ENCODE results near the gene ADPRS. TPM values are rescaled to one million over a fixed set of nuclear protein-coding genes. Genes with fewer than 3 reads are reported as not detected.

ADPRS gene
- total RNA-seq, 2 donors from 2014 or later = 43.5 to 47.9 TPM

GRCh38 chr1:36125129-36125991, 36.7 kb downstream of the ADPRS start, which contains the start of gene COL8A2:
TSS of gene COL8A2 (minus strand) at chr1:36125222. CDS start at chr1:36100242, 24,980 bp downstream.
- peaks cover 23 to 25% of the 10 kb centered on the region in 2 donors for H3K4me1 Mint-ChIP-seq (ENCODE audit: low read depth in 2 of 2)
- peak within 1 kb of the TSS in 1 of 2 donors; percentile 74 for H3K27ac Mint-ChIP-seq
- H3K9me3 Mint-ChIP-seq = no peaks in the 10 kb centered on the region
- peaks cover 23 to 36% of the 10 kb centered on the region in 2 donors for H3K27me3 Mint-ChIP-seq
- peak within 1 kb of the TSS; percentile 63 for H3K4me3 Mint-ChIP-seq
- no peaks in the 10 kb centered on the region for H3K36me3 Mint-ChIP-seq
- DNase-seq (ENCODE audit: low spot score) (no peak), ATAC-seq (peak; percentile 13 to 65)

- peaks cover 23 to 25% of the 10 kb centered on the region in 2 donors for H3K4me1 Mint-ChIP-seq (ENCODE audit: low read depth in 2 of 2)
- no peaks in the 10 kb centered on the region for H3K36me3 Mint-ChIP-seq
- no peak for DNase-seq (ENCODE audit: low spot score)
- H3K27me3 Mint-ChIP-seq = peaks cover 23 to 36% of the 10 kb centered on the region in 2 donors
- H3K9me3 Mint-ChIP-seq = no peaks in the 10 kb centered on the region
- no peak for ATAC-seq
- peak overlapping the region in 1 of 2 donors; percentile 74 for H3K27ac Mint-ChIP-seq
- H3K4me3 Mint-ChIP-seq = peak overlapping the region; percentile 52
Measured at GRCh38 chr1:36126005-36126716, 37.5 kb downstream of the ADPRS start.

GRCh38 chr1:36126797-36127500, 38.3 kb downstream of the ADPRS start:
- H3K9me3 Mint-ChIP-seq = no peaks in the 10 kb centered on the region
- H3K4me3 Mint-ChIP-seq = no peak overlapping the region
- no peak overlapping the region for H3K27ac Mint-ChIP-seq
- H3K27me3 Mint-ChIP-seq = peaks cover 23 to 36% of the 10 kb centered on the region in 2 donors
- no peak for DNase-seq (ENCODE audit: low spot score)
- H3K4me1 Mint-ChIP-seq (ENCODE audit: low read depth in 2 of 2) = peaks cover 23 to 25% of the 10 kb centered on the region in 2 donors
- H3K36me3 Mint-ChIP-seq = no peaks in the 10 kb centered on the region
- ATAC-seq = no peak

GRCh38 chr1:36128126-36128904, 39.6 kb downstream of the ADPRS start:
- DNase-seq (ENCODE audit: low spot score) = no peak
- Mint-ChIP-seq H3K27ac (no peak overlapping the region), H3K9me3 (no peaks in the 10 kb centered on the region), H3K4me3 (no peak overlapping the region), H3K4me1 (ENCODE audit: low read depth in 2 of 2) (peaks cover 18 to 24% of the 10 kb centered on the region in 2 donors), H3K36me3 (no peaks in the 10 kb centered on the region), H3K27me3 (peaks cover 15 to 24% of the 10 kb centered on the region in 2 donors)
- no peak for ATAC-seq

GRCh38 chr1:36128905-36129206, 40.2 kb downstream of the ADPRS start:
- no peaks in the 10 kb centered on the region for H3K36me3 Mint-ChIP-seq

GRCh38 chr1:36132029-36132428, 43.3 kb downstream of the ADPRS start:
- Mint-ChIP-seq H3K4me3 (no peak overlapping the region), H3K27me3 (no peaks in the 10 kb centered on the region), H3K27ac (no peak overlapping the region), H3K36me3 (no peaks in the 10 kb centered on the region), H3K9me3 (no peaks in the 10 kb centered on the region), H3K4me1 (ENCODE audit: low read depth in 2 of 2) (peaks cover 0 to under 1% of the 10 kb centered on the region in 2 donors)
- DNase-seq (ENCODE audit: low spot score) (no peak), ATAC-seq (no peak)

More at GRCh38 chr1:36128905-36129206, 40.2 kb downstream of the ADPRS start:
- no peak for ATAC-seq
- no peaks in the 10 kb centered on the region for H3K9me3 Mint-ChIP-seq
- no peak overlapping the region for H3K27ac Mint-ChIP-seq
- DNase-seq (ENCODE audit: low spot score) = no peak
- H3K4me1 Mint-ChIP-seq (ENCODE audit: low read depth in 2 of 2) = peaks cover 14 to 21% of the 10 kb centered on the region in 2 donors
- H3K4me3 Mint-ChIP-seq = no peak overlapping the region
- peaks cover 12 to 19% of the 10 kb centered on the region in 2 donors for H3K27me3 Mint-ChIP-seq

- no peak overlapping the region for H3K27ac Mint-ChIP-seq
Measured at GRCh38 chr1:36133484-36133883, 44.8 kb downstream of the ADPRS start.

GRCh38 chr1:36134031-36134430, 45.3 kb downstream of the ADPRS start:
- H3K27ac Mint-ChIP-seq = no peak overlapping the region
- no peaks in the 10 kb centered on the region for H3K4me1 Mint-ChIP-seq (ENCODE audit: low read depth in 2 of 2)
- no peak for ATAC-seq

More at GRCh38 chr1:36133484-36133883, 44.8 kb downstream of the ADPRS start:
- Mint-ChIP-seq H3K36me3 (no peaks in the 10 kb centered on the region), H3K27me3 (no peaks in the 10 kb centered on the region), H3K4me1 (ENCODE audit: low read depth in 2 of 2) (no peaks in the 10 kb centered on the region), H3K4me3 (no peak overlapping the region), H3K9me3 (no peaks in the 10 kb centered on the region)
- no peak for ATAC-seq
- no peak for DNase-seq (ENCODE audit: low spot score)

GRCh38 chr1:36134505-36135329, 46.0 kb downstream of the ADPRS start:
- Mint-ChIP-seq H3K4me3 (no peak overlapping the region), H3K36me3 (peaks cover 5% of the 10 kb centered on the region), H3K9me3 (no peaks in the 10 kb centered on the region), H3K27me3 (no peaks in the 10 kb centered on the region), H3K4me1 (ENCODE audit: low read depth in 2 of 2) (peaks cover 0 to 4% of the 10 kb centered on the region in 2 donors), H3K27ac (no peak overlapping the region)
- DNase-seq (ENCODE audit: low spot score) = no peak
- peak; percentile 68 to 73 for ATAC-seq

More at GRCh38 chr1:36134031-36134430, 45.3 kb downstream of the ADPRS start:
- H3K4me3 Mint-ChIP-seq = no peak overlapping the region
- DNase-seq (ENCODE audit: low spot score) = no peak
- H3K27me3 Mint-ChIP-seq = no peaks in the 10 kb centered on the region
- no peaks in the 10 kb centered on the region for H3K36me3 Mint-ChIP-seq
- no peaks in the 10 kb centered on the region for H3K9me3 Mint-ChIP-seq

GRCh38 chr1:36135330-36135667, 46.6 kb downstream of the ADPRS start:
- peaks cover 5% of the 10 kb centered on the region for H3K36me3 Mint-ChIP-seq
- DNase-seq (ENCODE audit: low spot score) = no peak
- no peak for ATAC-seq
- H3K4me3 Mint-ChIP-seq = no peak overlapping the region
- no peak overlapping the region for H3K27ac Mint-ChIP-seq
- H3K4me1 Mint-ChIP-seq (ENCODE audit: low read depth in 2 of 2) = peaks cover 0 to 7% of the 10 kb centered on the region in 2 donors
- H3K9me3 Mint-ChIP-seq = no peaks in the 10 kb centered on the region
- no peaks in the 10 kb centered on the region for H3K27me3 Mint-ChIP-seq

GRCh38 chr1:36135796-36136195, 47.1 kb downstream of the ADPRS start:
- Mint-ChIP-seq H3K4me3 (no peak overlapping the region), H3K4me1 (ENCODE audit: low read depth in 2 of 2) (peaks cover 0 to 7% of the 10 kb centered on the region in 2 donors), H3K36me3 (peaks cover 5% of the 10 kb centered on the region), H3K9me3 (no peaks in the 10 kb centered on the region), H3K27me3 (no peaks in the 10 kb centered on the region), H3K27ac (no peak overlapping the region)
- ATAC-seq = no peak
- DNase-seq (ENCODE audit: low spot score) = no peak

- ATAC-seq (no peak), DNase-seq (ENCODE audit: low spot score) (no peak)
- H3K27me3 Mint-ChIP-seq = no peaks in the 10 kb centered on the region
- H3K36me3 Mint-ChIP-seq = peaks cover 5% of the 10 kb centered on the region
- H3K9me3 Mint-ChIP-seq = no peaks in the 10 kb centered on the region
- no peak overlapping the region for H3K4me3 Mint-ChIP-seq
- no peak overlapping the region for H3K27ac Mint-ChIP-seq
- H3K4me1 Mint-ChIP-seq (ENCODE audit: low read depth in 2 of 2) = peaks cover 0 to 7% of the 10 kb centered on the region in 2 donors
Measured at GRCh38 chr1:36136535-36136934, 47.8 kb downstream of the ADPRS start.
